IMR-90 (cell line): ENCODE data around the gene PRSS53. TPM values are rescaled to one million over a fixed set of nuclear protein-coding genes. Genes with fewer than 3 reads are reported as not detected.

Experiments
- ATAC-seq: fragments of 200-7000 bp; cut with Tn5 transposase; 2 replicates; pipeline ENCODE4 v1.9.1; 2020; ENCODE audit warnings: low read depth, mild to moderate bottlenecking, moderate library complexity
- BruUV-seq: library from RNA; stranded (reverse); fragments of 400-500 nt; replicated peaks from 2 replicates; lab custom pipeline; 2021; lab: Mats Ljungman, UMichigan
- CTCF ChIA-PET: fragments of 300-600 bp; formaldehyde crosslinking; extraction: SDS; loops from one replicate; lab custom pipeline; 2021; ENCODE audit warnings: antibody characterized with exemption; lab: Yijun Ruan, JAX
- POLR2A ChIA-PET: fragments of 300-600 bp; sonication (Branson Sonifier 250); formaldehyde crosslinking; loops from one replicate; lab custom pipeline; 2022; ENCODE audit warnings: antibody characterized with exemption; ENCODE audit not compliant: unreplicated experiment; lab: Charles Lee
- DNase-seq: peaks from one replicate; pipeline ENCODE4 v3.0.0; 2013
- H2AFZ ChIP-seq: replicated peaks from 2 replicates; pipeline ENCODE3; 2013; ENCODE audit warnings: low read length, mild to moderate bottlenecking; ENCODE audit not compliant: poor library complexity
- H2AK5ac ChIP-seq: 2 replicates; pipeline ENCODE4 v1.6.1; 2013; ENCODE audit warnings: low read depth, low read length, inconsistent platforms
- H2AK9ac ChIP-seq: replicated peaks from 2 replicates; pipeline ENCODE3; 2013; ENCODE audit warnings: mild to moderate bottlenecking, low read depth, low read length, moderate library complexity; ENCODE audit not compliant: poor library complexity
- H2BK120ac ChIP-seq: 2 replicates; pipeline ENCODE4 v1.6.1; 2013; ENCODE audit warnings: low read depth, low read length, inconsistent platforms
- H2BK15ac ChIP-seq: 3 replicates; pipeline ENCODE4 v1.6.1; 2013; ENCODE audit warnings: low read depth, low read length, inconsistent platforms
- H2BK20ac ChIP-seq: 2 replicates; pipeline ENCODE4 v1.6.1; 2013; ENCODE audit warnings: low read depth, mild to moderate bottlenecking, inconsistent platforms, low read length, moderate library complexity
- H2BK5ac ChIP-seq: 2 replicates; pipeline ENCODE4 v1.6.1; 2013; ENCODE audit warnings: mild to moderate bottlenecking, low read depth, low read length, inconsistent platforms; ENCODE audit not compliant: poor library complexity, severe bottlenecking
- H3K14ac ChIP-seq: replicated peaks from 2 replicates; pipeline ENCODE4 v1.6.1; 2013; ENCODE audit warnings: low read depth, low read length, inconsistent platforms
- H3K18ac ChIP-seq: 2 replicates; pipeline ENCODE4 v1.6.1; 2013; ENCODE audit warnings: low read depth, low read length, control low read depth
- H3K23ac ChIP-seq: 2 replicates; pipeline ENCODE4 v1.6.1; 2013; ENCODE audit warnings: low read depth, low read length, inconsistent platforms
- H3K27ac ChIP-seq: 2 replicates; pipeline ENCODE4 v1.5.1; 2013; ENCODE audit warnings: mild to moderate bottlenecking, control low read depth, low read length; ENCODE audit not compliant: insufficient read depth
- H3K27me3 ChIP-seq: 2 replicates; pipeline ENCODE4 v1.6.1; 2013; ENCODE audit warnings: low read length; ENCODE audit not compliant: control insufficient read depth, insufficient read depth
- H3K36me3 ChIP-seq: 2 replicates; pipeline ENCODE4 v1.6.1; 2013; ENCODE audit warnings: low read length, mixed read lengths; ENCODE audit not compliant: control insufficient read depth, insufficient read depth
- H3K4ac ChIP-seq: 2 replicates; pipeline ENCODE4 v1.6.1; 2013; ENCODE audit warnings: low read depth, low read length, inconsistent platforms
- H3K4me1 ChIP-seq: 2 replicates; pipeline ENCODE4 v1.6.1; 2013; ENCODE audit warnings: low read length, mixed read lengths; ENCODE audit not compliant: control insufficient read depth, insufficient read depth
- H3K4me2 ChIP-seq: 2 replicates; pipeline ENCODE4 v1.6.1; 2013; ENCODE audit warnings: low read depth, mild to moderate bottlenecking, control low read depth, low read length, moderate library complexity
- H3K4me3 ChIP-seq: 2 replicates; pipeline ENCODE4 v1.5.1; 2013; ENCODE audit warnings: low read depth, mild to moderate bottlenecking, control low read depth, low read length, moderate library complexity; ENCODE audit not compliant: insufficient read depth
- H3K56ac ChIP-seq: 2 replicates; pipeline ENCODE4 v1.6.1; 2013; ENCODE audit warnings: low read length, inconsistent platforms; ENCODE audit not compliant: insufficient read depth; ENCODE audit errors: extremely low read depth
- H3K79me1 ChIP-seq, 2 experiments: 2 replicates each; pipeline ENCODE4 v1.6.1; 2013; ENCODE audit warnings: low read length in 2 of 2, inconsistent platforms in 1 of 2, low read depth in 1 of 2
- H3K9ac ChIP-seq: 2 replicates; pipeline ENCODE4 v1.6.1; 2013; ENCODE audit warnings: low read depth, low read length, control low read depth
- H3K9me1 ChIP-seq: 2 replicates; pipeline ENCODE4 v1.6.1; 2013; ENCODE audit warnings: low read length, inconsistent platforms; ENCODE audit not compliant: insufficient read depth
- H3K9me3 ChIP-seq: 2 replicates; pipeline ENCODE4 v1.6.1; 2013; ENCODE audit warnings: low read length; ENCODE audit not compliant: control insufficient read depth, insufficient read depth
- H4K20me1 ChIP-seq: 2 replicates; pipeline ENCODE4 v1.6.1; 2013; ENCODE audit warnings: low read length, inconsistent platforms; ENCODE audit not compliant: insufficient read depth
- H4K5ac ChIP-seq: 2 replicates; pipeline ENCODE4 v1.6.1; 2013; ENCODE audit warnings: mild to moderate bottlenecking, low read depth, low read length, control low read depth
- H4K8ac ChIP-seq, 2 experiments: 2 replicates each; pipeline ENCODE4 v1.6.1; 2013; ENCODE audit warnings: low read depth in 2 of 2, low read length in 2 of 2, control low read depth in 1 of 2, inconsistent platforms in 1 of 2
- H4K91ac ChIP-seq: 2 replicates; pipeline ENCODE4 v1.6.1; 2013; ENCODE audit warnings: low read depth, low read length, inconsistent platforms; ENCODE audit not compliant: insufficient read depth
- BHLHE40 ChIP-seq: fragments of 150-350 bp; IDR thresholded peaks from 2 replicates; pipeline ENCODE4 v1.6.1; 2016; ENCODE audit warnings: mild to moderate bottlenecking, low read depth, low read length
- CEBPB ChIP-seq: IDR thresholded peaks from 2 replicates; pipeline ENCODE4 v1.6.1; 2012; ENCODE audit warnings: low read depth, low read length, improper control_type of control experiment
- FOS ChIP-seq: fragments of 150-350 bp; IDR thresholded peaks from 2 replicates; pipeline ENCODE4 v1.6.1; 2016; ENCODE audit warnings: low read depth, low read length
- MAFK ChIP-seq: IDR thresholded peaks from 2 replicates; pipeline ENCODE4 v1.6.1; 2012; ENCODE audit warnings: low read depth, low read length, improper control_type of control experiment
- MAZ ChIP-seq: IDR thresholded peaks from 2 replicates; pipeline ENCODE4 v1.6.1; 2012; ENCODE audit warnings: low read depth, mild to moderate bottlenecking, low read length, improper control_type of control experiment, moderate library complexity, borderline replicate concordance
- MXI1 ChIP-seq: IDR thresholded peaks from 2 replicates; pipeline ENCODE4 v1.6.1; 2012; ENCODE audit warnings: low read depth, mild to moderate bottlenecking, low read length, moderate library complexity, borderline replicate concordance
- NFE2L2 ChIP-seq: fragments of 150-350 bp; IDR thresholded peaks from 2 replicates; pipeline ENCODE4 v1.6.1; 2016; ENCODE audit warnings: low read depth, mild to moderate bottlenecking, low read length
- POLR2A ChIP-seq: IDR thresholded peaks from 2 replicates; pipeline ENCODE4 v1.6.1; 2012; ENCODE audit warnings: mild to moderate bottlenecking, low read depth, low read length
- RCOR1 ChIP-seq: IDR thresholded peaks from 2 replicates; pipeline ENCODE4 v1.6.1; 2012; ENCODE audit warnings: mild to moderate bottlenecking, low read length, improper control_type of control experiment; ENCODE audit not compliant: insufficient replicate concordance
- SMC3 ChIP-seq: fragments of 150-350 bp; IDR thresholded peaks from 2 replicates; pipeline ENCODE4 v1.6.1; 2016; ENCODE audit warnings: low read depth, mild to moderate bottlenecking, antibody characterized with exemption, low read length, moderate library complexity
- WGBS, 2 experiments: methylation state at CpG; one replicate each; pipeline versions ENCODE4 v1.1.5 to v1.1.7; 2013; ENCODE audit warnings: missing lambda C conversion rate in 2 of 2; ENCODE audit not compliant: insufficient read length in 1 of 2; ENCODE audit errors: extremely low coverage in 2 of 2; 5-methylcytosine and 5-hydroxymethylcytosine counted together
- dilution Hi-C: fragments of 300-500 bp; cut with HindIII; formaldehyde crosslinking; loops from one replicate; pipeline ENCODE4 v1.14.3; 2018; ENCODE audit warnings: low sequenced_read_pairs; ENCODE audit not compliant: unreplicated experiment
- in situ Hi-C: fragments of 300-500 bp; cut with MboI; formaldehyde crosslinking; loops from 3 replicates; pipeline ENCODE4 v1.14.3; 2019; ENCODE audit warnings: low sequenced_read_pairs, inconsistent platforms, mixed read lengths
- intact Hi-C: fragments of 100-400 bp; cut with micrococcal nuclease; formaldehyde crosslinking; loops from 2 replicates; pipeline ENCODE4 v1.10.0; 2022
- polyA plus RNA-seq, 3 experiments: library from polyadenylated mRNA; depleted of rRNA; stranded (reverse); fragments of >200 nt; gene quantifications; 2 replicates each; pipeline ENCODE4 v1.2.3, GENCODE V29; 2012; ENCODE audit warnings: low replicate concordance in 1 of 3
- total RNA-seq: library from RNA; depleted of rRNA; stranded (reverse); fragments of >200 nt; gene quantifications from 2 replicates; pipeline ENCODE4 v1.2.3, GENCODE V29; 2012
- TF ChIP-seq, protein P1 (sequence below): fragments of 150-350 bp; IDR thresholded peaks from 2 replicates; pipeline ENCODE4 v1.6.1; 2016; ENCODE audit warnings: low read depth, mild to moderate bottlenecking, low read length, moderate library complexity, borderline replicate concordance
- TF ChIP-seq, protein P2 (sequence below): conservative IDR thresholded peaks from 2 replicates; pipeline ENCODE4 v1.5.1; 2012; ENCODE audit warnings: mild to moderate bottlenecking, low read depth, low read length, improper control_type of control experiment
- TF ChIP-seq, protein P3 (sequence below): fragments of 150-350 bp; IDR thresholded peaks from 2 replicates; pipeline ENCODE4 v1.6.1; 2017; ENCODE audit warnings: mild to moderate bottlenecking, antibody characterized with exemption, low read length, low read depth

PRSS53 gene
- total and polyA plus RNA-seq, 2 of the 4 experiments (the other 2 are of a cell fraction): 0.72 to 5.9 TPM

DNA sequence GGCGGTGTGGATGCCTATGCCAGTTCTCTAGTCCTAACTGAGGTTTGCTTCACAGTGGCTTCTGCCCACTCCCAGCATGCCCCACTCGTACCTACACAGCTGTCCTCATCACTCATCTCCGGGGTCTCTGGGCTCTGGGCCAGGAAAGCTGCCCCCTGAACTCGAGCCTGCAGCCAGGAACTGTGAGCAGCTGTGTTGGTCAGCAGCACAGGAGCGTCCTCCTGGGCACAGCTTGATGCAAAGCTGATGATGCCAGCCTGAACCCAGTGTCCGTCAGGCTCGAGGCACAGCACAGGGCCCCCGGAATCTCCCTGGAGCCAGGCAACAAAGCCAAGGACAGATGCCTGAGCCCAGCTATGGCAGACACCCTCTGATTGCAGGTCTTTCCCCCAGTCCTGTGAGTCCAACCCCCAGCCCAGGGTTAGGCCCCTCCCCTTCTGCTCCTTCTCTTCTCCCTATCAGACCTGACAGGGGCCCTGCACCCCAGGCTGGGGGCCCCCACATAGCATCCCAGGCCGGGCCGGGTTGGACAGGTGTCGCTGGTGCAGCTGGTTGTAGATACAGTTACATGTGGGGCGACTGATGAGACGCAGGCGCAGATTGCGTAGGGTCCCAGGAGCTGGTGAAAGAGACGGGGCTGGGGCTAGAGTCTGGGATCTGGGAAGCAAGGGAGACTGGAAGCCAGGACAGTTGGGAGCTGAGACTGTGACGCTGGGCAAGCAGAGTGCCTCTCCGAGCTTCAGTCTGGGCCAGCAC is 2.7 kb downstream of the PRSS53 start (continued):
- TF ChIP-seq SMC3: no peak

DNA sequence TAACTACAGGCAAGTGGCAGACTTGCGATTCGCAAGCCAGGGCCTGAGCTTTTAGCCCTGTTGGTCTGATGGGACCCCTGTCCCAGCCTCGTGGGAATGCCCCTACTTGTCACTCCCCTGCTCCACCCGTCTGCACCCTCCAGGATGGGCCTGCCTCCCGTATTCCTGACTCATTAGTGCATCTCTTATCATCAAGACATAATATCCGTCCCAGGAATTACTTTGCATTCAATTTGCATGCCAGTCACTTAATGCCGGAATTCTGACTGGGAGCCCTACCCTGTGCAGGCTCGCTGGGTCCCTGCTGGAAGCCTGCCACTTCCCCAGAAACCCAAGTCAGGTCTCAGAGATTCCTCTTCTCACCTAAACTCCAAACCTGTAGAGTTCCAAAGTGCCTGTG is 3.3 kb downstream of the PRSS53 start:
- no peak for DNase-seq
- Histone ChIP-seq H3K9me1 (peaks cover 3% of the 10 kb centered on the region), H3K4ac (no peak overlapping the region), H3K79me1 (peaks cover 11 to 53% of the 10 kb centered on the region in 2 experiments), H3K23ac (no peak overlapping the region), H2BK120ac (no peak overlapping the region), H2BK15ac (no peak overlapping the region), H3K36me3 (peaks cover 62% of the 10 kb centered on the region), H4K20me1 (peaks cover 21% of the 10 kb centered on the region), H4K5ac (no peak overlapping the region), H2AK5ac (no peak overlapping the region), H3K9ac (no peak overlapping the region), H4K8ac (no peak overlapping the region), H2AK9ac (no peak overlapping the region), H3K14ac (no peak overlapping the region), H3K4me3 (no peak overlapping the region), H3K4me1 (no peaks in the 10 kb centered on the region), H2AFZ (no peak overlapping the region), H3K27ac (no peak overlapping the region), H2BK5ac (no peak overlapping the region), H2BK20ac (no peak overlapping the region), H3K27me3 (no peaks in the 10 kb centered on the region), H4K91ac (no peak overlapping the region), H3K56ac (no peak overlapping the region), H3K18ac (no peak overlapping the region), H3K9me3 (no peaks in the 10 kb centered on the region), H3K4me2 (no peak overlapping the region)
- ATAC-seq: no peak
- dilution Hi-C loops: no loop called here
- WGBS, 2 experiments: 78% methylated on average over 5 of the region's 8 CpGs; no CpG with 5 or more reads in 1 of the 2 experiments
- POLR2A ChIA-PET: no interaction called here
- CTCF ChIA-PET: interaction anchor here (0.6 to 1.2 kb wide), 2 partner anchors 15 to 58 kb away, joined by 3 to 4 read pairs; no protein-coding TSS in a partner anchor
- in situ Hi-C loops: loop anchor here (10.0 kb wide), 1 partner anchor 101 kb away; the partner anchor contains the start of gene HSD3B7
- no TSS peak for BruUV-seq
- intact Hi-C loops: no loop called here
- TF ChIP-seq MAZ (no peak), MXI1 (no peak), POLR2A (no peak), NFE2L2 (no peak), RCOR1 (no peak), CEBPB (no peak), BHLHE40 (no peak), FOS (no peak), MAFK (no peak)
- TF ChIP-seq, protein P1, sequence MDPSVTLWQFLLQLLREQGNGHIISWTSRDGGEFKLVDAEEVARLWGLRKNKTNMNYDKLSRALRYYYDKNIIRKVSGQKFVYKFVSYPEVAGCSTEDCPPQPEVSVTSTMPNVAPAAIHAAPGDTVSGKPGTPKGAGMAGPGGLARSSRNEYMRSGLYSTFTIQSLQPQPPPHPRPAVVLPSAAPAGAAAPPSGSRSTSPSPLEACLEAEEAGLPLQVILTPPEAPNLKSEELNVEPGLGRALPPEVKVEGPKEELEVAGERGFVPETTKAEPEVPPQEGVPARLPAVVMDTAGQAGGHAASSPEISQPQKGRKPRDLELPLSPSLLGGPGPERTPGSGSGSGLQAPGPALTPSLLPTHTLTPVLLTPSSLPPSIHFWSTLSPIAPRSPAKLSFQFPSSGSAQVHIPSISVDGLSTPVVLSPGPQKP: no peak
- TF ChIP-seq, protein P2, sequence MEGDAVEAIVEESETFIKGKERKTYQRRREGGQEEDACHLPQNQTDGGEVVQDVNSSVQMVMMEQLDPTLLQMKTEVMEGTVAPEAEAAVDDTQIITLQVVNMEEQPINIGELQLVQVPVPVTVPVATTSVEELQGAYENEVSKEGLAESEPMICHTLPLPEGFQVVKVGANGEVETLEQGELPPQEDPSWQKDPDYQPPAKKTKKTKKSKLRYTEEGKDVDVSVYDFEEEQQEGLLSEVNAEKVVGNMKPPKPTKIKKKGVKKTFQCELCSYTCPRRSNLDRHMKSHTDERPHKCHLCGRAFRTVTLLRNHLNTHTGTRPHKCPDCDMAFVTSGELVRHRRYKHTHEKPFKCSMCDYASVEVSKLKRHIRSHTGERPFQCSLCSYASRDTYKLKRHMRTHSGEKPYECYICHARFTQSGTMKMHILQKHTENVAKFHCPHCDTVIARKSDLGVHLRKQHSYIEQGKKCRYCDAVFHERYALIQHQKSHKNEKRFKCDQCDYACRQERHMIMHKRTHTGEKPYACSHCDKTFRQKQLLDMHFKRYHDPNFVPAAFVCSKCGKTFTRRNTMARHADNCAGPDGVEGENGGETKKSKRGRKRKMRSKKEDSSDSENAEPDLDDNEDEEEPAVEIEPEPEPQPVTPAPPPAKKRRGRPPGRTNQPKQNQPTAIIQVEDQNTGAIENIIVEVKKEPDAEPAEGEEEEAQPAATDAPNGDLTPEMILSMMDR: no peak
- TF ChIP-seq, protein P3, sequence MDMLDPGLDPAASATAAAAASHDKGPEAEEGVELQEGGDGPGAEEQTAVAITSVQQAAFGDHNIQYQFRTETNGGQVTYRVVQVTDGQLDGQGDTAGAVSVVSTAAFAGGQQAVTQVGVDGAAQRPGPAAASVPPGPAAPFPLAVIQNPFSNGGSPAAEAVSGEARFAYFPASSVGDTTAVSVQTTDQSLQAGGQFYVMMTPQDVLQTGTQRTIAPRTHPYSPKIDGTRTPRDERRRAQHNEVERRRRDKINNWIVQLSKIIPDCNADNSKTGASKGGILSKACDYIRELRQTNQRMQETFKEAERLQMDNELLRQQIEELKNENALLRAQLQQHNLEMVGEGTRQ: no peak
